ENCODE results near the gene NR2E1.

- TF ChIP-seq POLR2A (IDR thresholded peaks at IDR 0.05) (no peak), CTCF (IDR thresholded peaks at IDR 0.05) (no peak), POLR2AphosphoS5 (IDR thresholded peaks at IDR 0.05) (no peak), EP300 (IDR thresholded peaks at IDR 0.05) (no peak)
These were observed 29.4 kb downstream of the NR2E1 start for GRCh38 chr6:108195209-108195608.

All from stomach (tissue), 4 donors.